Measurements from ENCODE around the gene ATP1A1. TPM values are rescaled to one million over a fixed set of nuclear protein-coding genes. Genes with fewer than 3 reads are reported as not detected.

Gene ATP1A1
- total and polyA plus RNA-seq, 4 donors = 70.6 to 223 (median 199) TPM

- Histone ChIP-seq H3K4me3 (ENCODE audit: low read depth, low read length) (no peak overlapping the region), H3K9me3 (ENCODE audit: control insufficient read depth, insufficient read depth, low read length) (no peaks in the 10 kb centered on the region), H3K4me1 (ENCODE audit: control insufficient read depth, insufficient read depth, low read length) (peaks cover 3% of the 10 kb centered on the region), H3K27ac (ENCODE audit: low read depth, low read length) (no peak overlapping the region), H3K27me3 (ENCODE audit: control insufficient read depth, insufficient read depth, low read length) (no peaks in the 10 kb centered on the region), H3K36me3 (ENCODE audit: control insufficient read depth, insufficient read depth, low read length) (no peaks in the 10 kb centered on the region)
- no peak for DNase-seq (ENCODE audit: low read depth in 4 of 6, low spot score in 6 of 6)
Observed at GRCh38 chr1:116330846-116331245, 42.2 kb upstream of the ATP1A1 start.

DNA sequence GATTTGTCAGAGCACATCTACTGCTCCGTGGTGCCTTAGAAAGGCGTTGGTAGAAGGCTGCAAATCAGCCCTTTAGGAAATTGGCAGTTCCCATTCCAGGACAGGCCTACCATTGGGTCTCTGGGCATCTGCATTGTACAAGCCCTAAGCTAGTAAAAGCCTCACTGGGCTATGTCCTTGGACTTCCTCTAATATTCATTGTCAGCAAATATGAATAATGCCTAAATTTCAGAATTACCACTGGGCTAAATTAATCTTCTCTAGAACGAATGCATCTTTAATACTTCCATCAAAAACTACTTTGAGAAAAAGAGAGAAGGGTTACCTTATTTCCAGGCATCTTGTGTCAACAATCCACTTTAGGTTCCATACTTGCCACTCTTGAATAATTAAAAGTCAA lies 41.5 kb upstream of the ATP1A1 start:
- WGBS (ENCODE audit: insufficient coverage) = 95% methylated on average over 2 of the region's 3 CpGs
- no peak for DNase-seq (ENCODE audit: low read depth in 4 of 6, low spot score in 6 of 6)
- Histone ChIP-seq H3K4me3 (ENCODE audit: low read depth, low read length) (no peak overlapping the region), H3K27me3 (ENCODE audit: control insufficient read depth, insufficient read depth, low read length) (no peaks in the 10 kb centered on the region), H3K9me3 (ENCODE audit: control insufficient read depth, insufficient read depth, low read length) (no peaks in the 10 kb centered on the region), H3K4me1 (ENCODE audit: control insufficient read depth, insufficient read depth, low read length) (peaks cover 3% of the 10 kb centered on the region), H3K36me3 (ENCODE audit: control insufficient read depth, insufficient read depth, low read length) (no peaks in the 10 kb centered on the region), H3K27ac (ENCODE audit: low read depth, low read length) (no peak overlapping the region)

GRCh38 chr1:116332451-116332850 lies 40.6 kb upstream of the ATP1A1 start:
- Histone ChIP-seq H3K36me3 (ENCODE audit: control insufficient read depth, insufficient read depth, low read length) (no peaks in the 10 kb centered on the region), H3K9me3 (ENCODE audit: control insufficient read depth, insufficient read depth, low read length) (no peaks in the 10 kb centered on the region), H3K4me1 (ENCODE audit: control insufficient read depth, insufficient read depth, low read length) (peaks cover 3% of the 10 kb centered on the region), H3K27ac (ENCODE audit: low read depth, low read length) (no peak overlapping the region), H3K27me3 (ENCODE audit: control insufficient read depth, insufficient read depth, low read length) (no peaks in the 10 kb centered on the region), H3K4me3 (ENCODE audit: low read depth, low read length) (no peak overlapping the region)
- no CpG with 5 or more reads among the region's 3 CpGs for whole genome bisulfite sequencing (ENCODE audit: insufficient coverage)
- peak in 1 of 6 donors; percentile 51 for DNase-seq (ENCODE audit: low read depth in 4 of 6, low spot score in 6 of 6)

DNA sequence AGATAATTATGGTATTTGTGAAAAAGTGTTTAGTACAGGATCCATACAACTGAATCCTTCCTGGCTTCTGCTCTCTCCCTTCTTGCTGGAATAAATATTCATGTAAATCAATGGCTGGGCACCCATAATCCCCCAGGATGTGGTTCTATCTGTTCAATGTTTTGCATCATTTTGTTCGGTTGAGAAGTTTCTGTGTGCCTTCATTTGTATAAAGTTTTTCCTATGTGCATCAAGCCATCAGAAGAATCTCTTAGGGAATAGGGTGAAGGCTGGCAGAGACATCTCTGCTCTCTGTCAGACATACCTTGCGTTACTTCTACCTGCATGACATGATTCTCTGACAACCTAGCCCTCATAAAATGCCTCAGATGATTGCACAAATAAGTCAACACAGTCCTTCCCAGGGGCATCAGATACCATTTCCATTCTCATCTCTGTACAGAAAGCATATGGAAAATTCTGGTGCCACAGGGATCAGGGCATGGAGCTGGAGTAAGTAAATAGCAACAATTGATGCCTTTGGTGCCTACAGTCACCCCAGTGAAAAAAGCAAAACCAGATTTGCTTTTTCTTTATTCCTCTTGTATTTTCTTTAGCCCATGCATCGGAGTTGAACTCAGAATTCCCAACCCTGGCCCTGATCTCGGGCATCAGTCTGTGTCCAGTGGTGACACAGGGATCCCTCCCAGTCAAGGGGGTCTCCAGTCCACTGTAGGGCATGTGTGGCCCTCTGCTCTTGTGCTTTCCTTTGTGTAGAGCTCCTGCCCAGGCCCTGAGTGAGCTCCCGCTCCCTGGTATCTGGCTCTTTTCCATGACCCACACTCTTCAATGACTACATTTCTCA lies 39.7 kb upstream of the ATP1A1 start:
- no peaks in the 10 kb centered on the region for H3K36me3 ChIP-seq (ENCODE audit: control insufficient read depth, insufficient read depth, low read length)
- WGBS (ENCODE audit: insufficient coverage) = 96% methylated on average over 4 of the region's 5 CpGs
- no peak overlapping the region for H3K4me3 ChIP-seq (ENCODE audit: low read depth, low read length)
- no peaks in the 10 kb centered on the region for H3K27me3 ChIP-seq (ENCODE audit: control insufficient read depth, insufficient read depth, low read length)
- peaks cover 3% of the 10 kb centered on the region for H3K4me1 ChIP-seq (ENCODE audit: control insufficient read depth, insufficient read depth, low read length)
- H3K27ac ChIP-seq (ENCODE audit: low read depth, low read length) = no peak overlapping the region
- no peak for DNase-seq (ENCODE audit: low read depth in 4 of 6, low spot score in 6 of 6)
- no peaks in the 10 kb centered on the region for H3K9me3 ChIP-seq (ENCODE audit: control insufficient read depth, insufficient read depth, low read length)

DNA sequence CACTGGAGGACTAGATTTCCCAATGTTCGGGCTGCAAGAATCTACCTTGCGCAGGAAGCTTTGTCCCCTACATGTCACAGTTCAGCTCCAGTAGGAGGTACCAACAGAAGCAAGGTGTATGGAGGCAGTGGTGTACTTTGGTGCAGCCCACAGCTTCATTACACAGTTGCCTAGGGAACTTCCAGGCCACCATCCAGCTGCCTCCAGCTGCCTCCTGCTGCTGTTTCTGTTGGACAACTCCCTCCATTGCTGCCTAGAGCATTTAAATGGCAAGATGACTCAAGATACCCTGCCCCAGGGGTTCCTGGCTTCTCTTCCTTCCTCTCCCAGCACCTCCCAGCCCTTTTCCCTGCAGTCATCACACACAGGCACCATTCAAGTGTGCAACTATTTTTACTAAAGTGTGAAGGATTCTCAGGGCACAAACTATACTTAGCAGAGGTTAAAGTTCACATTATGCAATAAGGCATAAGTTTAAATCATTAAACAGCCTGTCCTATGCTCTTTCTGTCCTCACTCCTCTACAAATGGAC lies 39.0 kb upstream of the ATP1A1 start:
- no peak for DNase-seq (ENCODE audit: low read depth in 4 of 6, low spot score in 6 of 6)
- H3K27ac ChIP-seq (ENCODE audit: low read depth, low read length) = no peak overlapping the region

DNA sequence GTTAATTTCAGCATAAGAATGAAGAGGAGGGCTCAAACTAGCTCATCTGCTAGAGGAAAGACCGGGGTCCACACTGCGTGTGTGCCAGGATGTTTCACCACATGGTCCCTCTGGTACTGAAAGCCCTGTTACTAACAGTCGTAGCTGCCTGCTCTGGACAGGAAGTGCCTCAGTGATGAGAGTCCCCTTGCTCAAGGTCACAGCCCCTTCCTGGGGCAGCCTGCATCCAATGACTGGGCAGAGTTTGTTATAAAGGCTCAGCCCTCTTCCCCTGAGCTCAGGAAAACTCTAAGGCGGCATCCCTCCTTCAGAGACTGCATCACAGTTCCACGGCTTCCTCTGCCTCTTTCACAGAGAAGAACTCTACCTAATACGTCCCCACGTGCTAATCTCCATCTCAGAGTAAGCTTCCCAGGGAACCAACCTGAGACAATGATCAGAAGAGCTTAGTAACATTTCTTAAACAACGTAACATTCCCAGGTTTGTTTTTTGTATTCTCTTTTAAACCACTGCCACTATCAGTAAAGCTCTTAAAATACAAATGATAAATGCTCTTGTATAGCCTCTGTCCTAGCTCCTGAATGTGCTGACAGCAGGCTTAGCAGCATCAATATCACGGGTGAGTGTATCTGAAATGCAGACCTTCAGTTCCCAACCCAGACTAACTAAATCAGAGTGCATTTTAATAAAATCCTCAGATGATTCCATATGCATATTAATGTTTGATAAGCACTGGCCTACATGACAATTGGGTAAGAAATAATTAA lies 38.0 kb upstream of the ATP1A1 start:
- H3K36me3 ChIP-seq (ENCODE audit: control insufficient read depth, insufficient read depth, low read length) = no peaks in the 10 kb centered on the region
- no peak overlapping the region for H3K27ac ChIP-seq (ENCODE audit: low read depth, low read length)
- H3K9me3 ChIP-seq (ENCODE audit: control insufficient read depth, insufficient read depth, low read length) = no peaks in the 10 kb centered on the region
- no peak overlapping the region for H3K4me3 ChIP-seq (ENCODE audit: low read depth, low read length)
- peak in 1 of 6 donors; percentile 57 for DNase-seq (ENCODE audit: low read depth in 4 of 6, low spot score in 6 of 6)
- H3K4me1 ChIP-seq (ENCODE audit: control insufficient read depth, insufficient read depth, low read length) = no peaks in the 10 kb centered on the region
- H3K27me3 ChIP-seq (ENCODE audit: control insufficient read depth, insufficient read depth, low read length) = no peaks in the 10 kb centered on the region
- WGBS (ENCODE audit: insufficient coverage) = 60% methylated on average over 7 of the region's 9 CpGs

More for the DNA sequence above, 39.0 kb upstream of the ATP1A1 start:
- Histone ChIP-seq H3K4me3 (ENCODE audit: low read depth, low read length) (no peak overlapping the region), H3K9me3 (ENCODE audit: control insufficient read depth, insufficient read depth, low read length) (no peaks in the 10 kb centered on the region), H3K36me3 (ENCODE audit: control insufficient read depth, insufficient read depth, low read length) (no peaks in the 10 kb centered on the region), H3K4me1 (ENCODE audit: control insufficient read depth, insufficient read depth, low read length) (peaks cover 3% of the 10 kb centered on the region), H3K27me3 (ENCODE audit: control insufficient read depth, insufficient read depth, low read length) (no peaks in the 10 kb centered on the region)
- 100% methylated on average over 2 of the region's 2 CpGs for WGBS (ENCODE audit: insufficient coverage)

GRCh38 chr1:116335850-116336624 lies 37.0 kb upstream of the ATP1A1 start:
- H3K9me3 ChIP-seq (ENCODE audit: control insufficient read depth, insufficient read depth, low read length) = no peaks in the 10 kb centered on the region
- 94% methylated on average over 5 of the region's 11 CpGs for WGBS (ENCODE audit: insufficient coverage)
- no peak overlapping the region for H3K4me3 ChIP-seq (ENCODE audit: low read depth, low read length)
- no peak for DNase-seq (ENCODE audit: low read depth in 4 of 6, low spot score in 6 of 6)
- no peak overlapping the region for H3K27ac ChIP-seq (ENCODE audit: low read depth, low read length)
- H3K4me1 ChIP-seq (ENCODE audit: control insufficient read depth, insufficient read depth, low read length) = no peaks in the 10 kb centered on the region
- H3K27me3 ChIP-seq (ENCODE audit: control insufficient read depth, insufficient read depth, low read length) = no peaks in the 10 kb centered on the region
- H3K36me3 ChIP-seq (ENCODE audit: control insufficient read depth, insufficient read depth, low read length) = no peaks in the 10 kb centered on the region

- 94% methylated on average over 7 of the region's 7 CpGs for whole genome bisulfite sequencing (ENCODE audit: insufficient coverage)
- Histone ChIP-seq H3K27ac (ENCODE audit: low read depth, low read length) (no peak overlapping the region), H3K9me3 (ENCODE audit: control insufficient read depth, insufficient read depth, low read length) (no peaks in the 10 kb centered on the region)
Observed at GRCh38 chr1:116337398-116337797, 35.6 kb upstream of the ATP1A1 start.

DNA sequence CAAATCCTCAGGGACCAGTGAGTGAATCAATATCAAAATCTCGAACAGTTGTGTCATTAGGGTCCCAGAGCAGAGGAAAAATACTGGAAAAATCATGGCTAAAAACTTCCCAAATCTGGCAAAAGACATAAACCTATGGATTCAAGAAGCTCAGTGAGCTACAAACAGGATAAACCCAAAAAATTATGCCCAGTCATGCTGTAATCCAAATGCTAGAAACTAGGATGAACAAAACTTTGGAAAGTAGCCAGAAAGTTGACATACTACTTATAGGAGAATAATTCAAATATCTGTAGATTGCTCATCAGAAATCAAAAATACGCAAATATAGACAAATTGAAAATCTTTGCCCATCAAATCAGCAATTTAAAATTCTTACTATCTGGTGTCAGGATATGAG lies 34.6 kb upstream of the ATP1A1 start:
- DNase-seq (ENCODE audit: low read depth in 4 of 6, low spot score in 6 of 6) = no peak
- H3K4me1 ChIP-seq (ENCODE audit: control insufficient read depth, insufficient read depth, low read length) = no peaks in the 10 kb centered on the region
- H3K27me3 ChIP-seq (ENCODE audit: control insufficient read depth, insufficient read depth, low read length) = no peaks in the 10 kb centered on the region
- no peaks in the 10 kb centered on the region for H3K9me3 ChIP-seq (ENCODE audit: control insufficient read depth, insufficient read depth, low read length)
- H3K4me3 ChIP-seq (ENCODE audit: low read depth, low read length) = no peak overlapping the region
- H3K27ac ChIP-seq (ENCODE audit: low read depth, low read length) = no peak overlapping the region
- no CpG with 5 or more reads among the region's 2 CpGs for WGBS (ENCODE audit: insufficient coverage)
- H3K36me3 ChIP-seq (ENCODE audit: control insufficient read depth, insufficient read depth, low read length) = no peaks in the 10 kb centered on the region

More at GRCh38 chr1:116337398-116337797, 35.6 kb upstream of the ATP1A1 start:
- Histone ChIP-seq H3K4me1 (ENCODE audit: control insufficient read depth, insufficient read depth, low read length) (no peaks in the 10 kb centered on the region), H3K27me3 (ENCODE audit: control insufficient read depth, insufficient read depth, low read length) (no peaks in the 10 kb centered on the region), H3K4me3 (ENCODE audit: low read depth, low read length) (no peak overlapping the region), H3K36me3 (ENCODE audit: control insufficient read depth, insufficient read depth, low read length) (no peaks in the 10 kb centered on the region)
- no peak for DNase-seq (ENCODE audit: low read depth in 4 of 6, low spot score in 6 of 6)
